ENCODE data around the gene APLP2. TPM values are rescaled to one million over a fixed set of nuclear protein-coding genes. Genes with fewer than 3 reads are reported as not detected.

Gene APLP2
- total and polyA plus RNA-seq, 10 donors, result 47.4 to 248 (median 181) TPM

GRCh38 chr11:130180896-130181294 lies 111.2 kb downstream of the APLP2 start:
- Histone ChIP-seq H3K4me3 (no peak overlapping the region), H3K9me3 (no peaks in the 10 kb centered on the region), H3K4me1 (peaks cover 0 to 40% (median 20%) of the 10 kb centered on the region in 6 donors), H3K27ac (peak overlapping the region in 4 of 8 donors; percentile 46 to 80 (median 58)), H3K27me3 (replicated peaks in 1 of 7) (peaks cover 0 to 5% (median 0%) of the 10 kb centered on the region in 7 donors), H3K36me3 (no peaks in the 10 kb centered on the region)
- WGBS, 5 donors, result 67 to 80% (median 70%) methylated on average over 6 to 8 of the region's 8 CpGs
- TF ChIP-seq, protein P1, sequence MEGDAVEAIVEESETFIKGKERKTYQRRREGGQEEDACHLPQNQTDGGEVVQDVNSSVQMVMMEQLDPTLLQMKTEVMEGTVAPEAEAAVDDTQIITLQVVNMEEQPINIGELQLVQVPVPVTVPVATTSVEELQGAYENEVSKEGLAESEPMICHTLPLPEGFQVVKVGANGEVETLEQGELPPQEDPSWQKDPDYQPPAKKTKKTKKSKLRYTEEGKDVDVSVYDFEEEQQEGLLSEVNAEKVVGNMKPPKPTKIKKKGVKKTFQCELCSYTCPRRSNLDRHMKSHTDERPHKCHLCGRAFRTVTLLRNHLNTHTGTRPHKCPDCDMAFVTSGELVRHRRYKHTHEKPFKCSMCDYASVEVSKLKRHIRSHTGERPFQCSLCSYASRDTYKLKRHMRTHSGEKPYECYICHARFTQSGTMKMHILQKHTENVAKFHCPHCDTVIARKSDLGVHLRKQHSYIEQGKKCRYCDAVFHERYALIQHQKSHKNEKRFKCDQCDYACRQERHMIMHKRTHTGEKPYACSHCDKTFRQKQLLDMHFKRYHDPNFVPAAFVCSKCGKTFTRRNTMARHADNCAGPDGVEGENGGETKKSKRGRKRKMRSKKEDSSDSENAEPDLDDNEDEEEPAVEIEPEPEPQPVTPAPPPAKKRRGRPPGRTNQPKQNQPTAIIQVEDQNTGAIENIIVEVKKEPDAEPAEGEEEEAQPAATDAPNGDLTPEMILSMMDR (IDR thresholded peaks at IDR 0.05 in 8 of 11, conservative IDR thresholded peaks at IDR 0.05 in 3 of 11), result no peak
- TF ChIP-seq POLR2A (IDR thresholded peaks at IDR 0.05) (no peak), POLR2AphosphoS5 (IDR thresholded peaks at IDR 0.05) (no peak)
- DNase-seq, result no peak
- intact Hi-C loops (cut with DNase I; ENCODE audit: low total_unique reads), result no loop called here

DNA sequence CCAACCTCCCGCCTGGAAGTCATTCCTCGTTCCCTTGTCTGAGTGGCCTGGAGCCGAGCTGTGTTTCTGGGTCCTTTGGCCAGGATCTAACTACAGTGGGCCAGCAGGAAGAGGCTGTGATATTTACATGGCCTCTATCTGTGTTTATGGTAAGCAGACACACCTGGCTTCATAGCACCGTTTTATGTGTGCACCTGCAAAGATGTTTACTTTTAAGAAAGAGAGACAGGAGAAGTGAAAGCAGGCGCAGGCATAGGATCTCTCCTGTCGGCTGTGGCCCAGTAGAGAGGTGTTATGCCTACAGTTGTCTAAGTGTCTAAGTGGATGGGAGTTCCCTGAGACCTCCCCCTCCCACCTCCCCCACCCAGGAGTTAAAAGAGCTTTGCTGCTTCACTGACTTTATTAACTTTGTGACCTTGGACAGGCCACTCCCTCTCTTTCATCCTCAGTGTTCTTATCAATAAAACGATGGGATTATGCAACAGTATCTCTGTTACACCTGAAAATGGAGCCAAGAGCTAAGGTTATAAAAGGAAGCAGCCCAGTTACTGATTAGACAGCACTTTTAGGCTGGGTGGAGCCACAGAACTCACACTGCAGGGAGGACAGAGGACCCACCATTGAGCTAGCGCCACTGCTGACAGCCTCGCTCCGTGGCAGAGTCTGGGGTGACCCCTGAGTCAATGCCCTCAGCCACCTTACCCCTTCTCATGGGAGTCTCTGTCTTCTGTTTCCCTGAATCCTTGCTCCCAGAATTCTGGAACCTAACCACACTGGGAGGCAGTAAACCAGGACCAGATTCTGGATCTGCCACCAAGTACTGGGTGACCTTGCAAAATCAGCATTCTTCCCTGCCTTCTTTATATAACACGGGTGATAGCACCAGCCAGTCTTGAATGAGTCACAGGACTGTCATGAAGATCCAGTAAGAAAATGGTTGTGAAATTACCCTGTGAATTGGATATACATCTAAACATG lies 111.9 kb downstream of the APLP2 start:
- 48 to 76% (median 63%) methylated on average over 11 of the region's 11 CpGs for WGBS, 5 donors
- intact Hi-C loops (cut with DNase I; ENCODE audit: low total_unique reads), result no loop called here
- no peaks in the 10 kb centered on the region for H3K36me3 ChIP-seq
- no peak overlapping the region for H3K4me3 ChIP-seq
- H3K4me1 ChIP-seq, result peaks cover 0 to 40% (median 20%) of the 10 kb centered on the region in 6 donors
- H3K27me3 ChIP-seq (replicated peaks in 1 of 7), result peaks cover 0 to 5% (median 0%) of the 10 kb centered on the region in 7 donors
- DNase-seq, result no peak
- no peaks in the 10 kb centered on the region for H3K9me3 ChIP-seq
- TF ChIP-seq, protein P1 (IDR thresholded peaks at IDR 0.05 in 8 of 11, conservative IDR thresholded peaks at IDR 0.05 in 3 of 11), result no peak
- TF ChIP-seq POLR2AphosphoS5 (IDR thresholded peaks at IDR 0.05), result peak in 1 of 3 donors; percentile 53
- H3K27ac ChIP-seq, result peak overlapping the region in 5 of 8 donors; percentile 43 to 80 (median 59)

DNA sequence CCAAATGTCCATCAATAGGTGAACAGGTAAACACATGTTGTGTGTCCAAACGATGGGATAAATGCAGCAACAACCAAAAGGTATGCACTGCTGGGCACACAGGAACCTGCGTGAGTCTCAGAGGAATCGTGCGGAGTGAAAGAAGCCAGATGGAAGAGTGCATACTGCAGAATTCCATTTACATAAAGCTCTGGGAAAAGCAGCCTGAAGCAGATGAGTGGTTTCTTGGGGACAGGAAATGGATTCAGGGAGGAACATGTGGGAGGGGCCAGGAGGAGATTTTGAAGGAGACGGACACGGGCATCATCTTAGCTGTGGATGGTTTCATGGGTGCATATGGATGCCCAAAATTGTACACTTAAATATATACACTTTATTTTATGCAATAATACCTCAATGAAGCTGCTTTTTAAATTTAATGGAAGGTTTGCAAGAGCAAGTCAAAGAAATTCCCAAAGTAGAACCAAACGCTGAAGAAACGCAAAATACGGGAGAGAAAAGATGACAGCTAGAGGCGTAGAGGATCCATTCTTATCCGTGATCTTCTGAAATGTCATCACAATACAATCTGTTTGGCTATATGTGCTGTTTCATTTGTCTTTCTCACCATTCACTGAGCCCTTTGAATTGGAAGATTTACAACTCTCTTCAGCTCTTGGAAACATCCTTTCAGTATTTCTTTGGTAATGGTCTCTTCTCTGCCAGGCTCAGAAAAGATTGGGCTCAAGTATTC lies 114.3 kb downstream of the APLP2 start:
- WGBS, 5 donors, result 82 to 89% (median 83%) methylated on average over 11 of the region's 11 CpGs
- peaks cover 0 to 34% (median 20%) of the 10 kb centered on the region in 6 donors for H3K4me1 ChIP-seq
- H3K27me3 ChIP-seq (replicated peaks in 1 of 7), result no peaks in the 10 kb centered on the region
- no peaks in the 10 kb centered on the region for H3K9me3 ChIP-seq
- H3K36me3 ChIP-seq, result peaks cover 0 to 7% (median 0%) of the 10 kb centered on the region in 6 donors
- TF ChIP-seq, protein P1 (IDR thresholded peaks at IDR 0.05 in 8 of 11, conservative IDR thresholded peaks at IDR 0.05 in 3 of 11), result no peak
- TF ChIP-seq POLR2A (IDR thresholded peaks at IDR 0.05) (no peak), POLR2AphosphoS5 (IDR thresholded peaks at IDR 0.05) (no peak)
- no peak overlapping the region for H3K4me3 ChIP-seq
- H3K27ac ChIP-seq, result no peak overlapping the region
- DNase-seq, result no peak
- intact Hi-C loops (cut with DNase I; ENCODE audit: low total_unique reads), result no loop called here
